ENCODE results near the gene SPACA4. TPM values are rescaled to one million over a fixed set of nuclear protein-coding genes. Genes with fewer than 3 reads are reported as not detected.

SPACA4 gene
- total and polyA plus RNA-seq, 4 donors: not detected

GRCh38 chr19:48646722-48647216, 40.2 kb downstream of the SPACA4 start:
- WGBS: 18% methylated on average over 9 of the region's 10 CpGs
- DNase-seq (ENCODE audit: low spot score): no peak
- no peak overlapping the region for H3K4me3 ChIP-seq (ENCODE audit: low read depth in 1 of 3, low read length in 3 of 3)
- no peak for TF ChIP-seq GABPA (IDR thresholded peaks at IDR 0.05 in 1 of 2, conservative IDR thresholded peaks at IDR 0.05 in 1 of 2)
- no peak for TF ChIP-seq ATF3 (IDR thresholded peaks at IDR 0.05)
- no peak for TF ChIP-seq RAD21 (IDR thresholded peaks at IDR 0.05)
- no peak for TF ChIP-seq REST (IDR thresholded peaks at IDR 0.05)
- TF ChIP-seq YY1 (IDR thresholded peaks at IDR 0.05): no peak
- TF ChIP-seq SP1 (IDR thresholded peaks at IDR 0.05): no peak
- no peak for TF ChIP-seq CTCF (IDR thresholded peaks at IDR 0.05; ENCODE audit: low read depth, low read length, missing input control)
- TF ChIP-seq JUND (IDR thresholded peaks at IDR 0.05): no peak
- TF ChIP-seq ZBTB33 (IDR thresholded peaks at IDR 0.05): no peak
- TF ChIP-seq HNF4A (conservative IDR thresholded peaks at IDR 0.05): no peak
- no peak for TF ChIP-seq RXRA (IDR thresholded peaks at IDR 0.05)
- no peak for TF ChIP-seq FOXA2 (IDR thresholded peaks at IDR 0.05)
- peaks cover 2 to 21% (median 10%) of the 10 kb centered on the region in 4 donors for H3K4me1 ChIP-seq (ENCODE audit: control insufficient read depth in 4 of 4, insufficient read depth in 4 of 4, low read length in 3 of 4)
- no peaks in the 10 kb centered on the region for H3K36me3 ChIP-seq (ENCODE audit: control insufficient read depth in 4 of 4, insufficient read depth in 3 of 4, low read depth in 1 of 4, low read length in 3 of 4)
- H3K27me3 ChIP-seq (ENCODE audit: control insufficient read depth in 4 of 4, insufficient read depth in 4 of 4, low read length in 3 of 4): no peaks in the 10 kb centered on the region
- no peak overlapping the region for H3K27ac ChIP-seq (ENCODE audit: low read depth in 1 of 2, low read length in 2 of 2)
- no peaks in the 10 kb centered on the region for H3K9me3 ChIP-seq (ENCODE audit: control insufficient read depth in 4 of 4, low read length in 3 of 4)
- H3K9ac ChIP-seq (ENCODE audit: low read depth in 1 of 2, low read length in 2 of 2): no peak overlapping the region

- DNase-seq (ENCODE audit: low spot score): no peak
- Histone ChIP-seq H3K36me3 (ENCODE audit: control insufficient read depth in 4 of 4, insufficient read depth in 3 of 4, low read depth in 1 of 4, low read length in 3 of 4) (no peaks in the 10 kb centered on the region), H3K27ac (ENCODE audit: low read depth in 1 of 2, low read length in 2 of 2) (no peak overlapping the region), H3K4me1 (ENCODE audit: control insufficient read depth in 4 of 4, insufficient read depth in 4 of 4, low read length in 3 of 4) (peaks cover 2 to 21% (median 10%) of the 10 kb centered on the region in 4 donors), H3K27me3 (ENCODE audit: control insufficient read depth in 4 of 4, insufficient read depth in 4 of 4, low read length in 3 of 4) (no peaks in the 10 kb centered on the region), H3K9ac (ENCODE audit: low read depth in 1 of 2, low read length in 2 of 2) (no peak overlapping the region), H3K9me3 (ENCODE audit: control insufficient read depth in 4 of 4, low read length in 3 of 4) (no peaks in the 10 kb centered on the region), H3K4me3 (ENCODE audit: low read depth in 1 of 3, low read length in 3 of 3) (no peak overlapping the region)
- 73% methylated on average over 2 of the region's 2 CpGs for WGBS
- TF ChIP-seq CTCF (IDR thresholded peaks at IDR 0.05; ENCODE audit: low read depth, low read length, missing input control) (no peak), JUND (IDR thresholded peaks at IDR 0.05) (no peak), GABPA (IDR thresholded peaks at IDR 0.05 in 1 of 2, conservative IDR thresholded peaks at IDR 0.05 in 1 of 2) (no peak), FOXA2 (IDR thresholded peaks at IDR 0.05) (no peak), HNF4G (IDR thresholded peaks at IDR 0.05) (no peak), SP1 (IDR thresholded peaks at IDR 0.05) (no peak), FOXA1 (IDR thresholded peaks at IDR 0.05) (no peak), RAD21 (IDR thresholded peaks at IDR 0.05) (no peak), ATF3 (IDR thresholded peaks at IDR 0.05) (no peak), REST (IDR thresholded peaks at IDR 0.05) (no peak), NR2F2 (IDR thresholded peaks at IDR 0.05) (no peak), EGR1 (IDR thresholded peaks at IDR 0.05; ENCODE audit: low read depth in 2 of 2) (no peak), TAF1 (conservative IDR thresholded peaks at IDR 0.05) (no peak), YY1 (IDR thresholded peaks at IDR 0.05) (no peak), HNF4A (conservative IDR thresholded peaks at IDR 0.05) (no peak)
These were observed 41.6 kb downstream of the SPACA4 start for GRCh38 chr19:48648134-48648533.

All from liver (tissue), 9 donors.